ENCODE measurements around the gene PPP1R13B.

GRCh38 chr14:103802356-103802755 lies 45.0 kb downstream of the PPP1R13B start:
- no peak for TF ChIP-seq CTCF (IDR thresholded peaks at IDR 0.05; ENCODE audit: low read depth, low read length)
- TF ChIP-seq EZH2phosphoT487 (IDR thresholded peaks at IDR 0.05; ENCODE audit: low read depth): no peak

All from OCI-LY3 (cell line).